HepG2 (cell line): ENCODE data around the gene RNPEPL1. TPM values are rescaled to one million over a fixed set of nuclear protein-coding genes. Genes with fewer than 3 reads are reported as not detected.

Experiments
- AKAP8 ChIP-seq: sonication (generic); formaldehyde crosslinking; IDR thresholded peaks from 2 replicates; pipeline ENCODE4 v1.5.1; 2020; ENCODE audit warnings: mild to moderate bottlenecking, missing genetic modification reagents
- ATF1 ChIP-seq: IDR thresholded peaks from 2 replicates; pipeline ENCODE4 v1.6.1; 2016; ENCODE audit warnings: mild to moderate bottlenecking, control low read depth
- ATRX ChIP-seq: sonication (generic); formaldehyde crosslinking; IDR thresholded peaks from 2 replicates; pipeline ENCODE4 v1.4.0; 2020; ENCODE audit warnings: missing genetic modification reagents, borderline replicate concordance
- BRD4 ChIP-seq: sonication (generic); formaldehyde crosslinking; IDR thresholded peaks from 2 replicates; pipeline ENCODE4 v1.4.0; 2020; ENCODE audit warnings: missing genetic modification reagents
- CEBPB ChIP-seq: IDR thresholded peaks from 2 replicates; pipeline ENCODE4 v1.6.1; 2011; ENCODE audit warnings: low read depth, low read length, improper control_type of control experiment, borderline replicate concordance
- ETV6 ChIP-seq: sonication (generic); formaldehyde crosslinking; conservative IDR thresholded peaks from 2 replicates; pipeline ENCODE4 v1.4.0; 2020; ENCODE audit warnings: missing genetic modification reagents
- KDM5B ChIP-seq: sonication (generic); formaldehyde crosslinking; IDR thresholded peaks from 2 replicates; pipeline ENCODE4 v1.4.0; 2020; ENCODE audit warnings: missing genetic modification reagents, mild to moderate bottlenecking, borderline replicate concordance
- NR2C2 ChIP-seq: sonication (generic); formaldehyde crosslinking; IDR thresholded peaks from 2 replicates; pipeline ENCODE4 v1.4.0; 2020; ENCODE audit warnings: missing genetic modification reagents, mild to moderate bottlenecking, moderate library complexity, borderline replicate concordance
- RARG ChIP-seq: sonication (generic); formaldehyde crosslinking; IDR thresholded peaks from 2 replicates; pipeline ENCODE4 v1.4.0; 2020; ENCODE audit warnings: low read depth, mild to moderate bottlenecking, missing genetic modification reagents
- SCMH1 ChIP-seq: sonication (generic); formaldehyde crosslinking; IDR thresholded peaks from 2 replicates; pipeline ENCODE4 v1.9.0; 2021; ENCODE audit warnings: missing genetic modification reagents, mild to moderate bottlenecking, borderline replicate concordance
- SMC3 ChIP-seq: IDR thresholded peaks from 2 replicates; pipeline ENCODE4 v1.6.1; 2011; ENCODE audit warnings: low read length, improper control_type of control experiment
- SYNCRIP ChIP-seq: fragments of 200-400 bp; formaldehyde crosslinking; IDR thresholded peaks from 2 replicates; pipeline ENCODE4 v1.6.1; 2018; ENCODE audit warnings: mild to moderate bottlenecking, low read depth, low read length; ENCODE audit not compliant: insufficient read depth
- ZBTB7A ChIP-seq: sonication (generic); formaldehyde crosslinking; IDR thresholded peaks from 2 replicates; pipeline ENCODE4 v1.8.0; 2022; ENCODE audit warnings: mild to moderate bottlenecking, missing genetic modification reagents
- ZNF567 ChIP-seq: sonication (generic); formaldehyde crosslinking; IDR thresholded peaks from 2 replicates; pipeline ENCODE4 v1.8.1; 2023; ENCODE audit warnings: mild to moderate bottlenecking, missing genetic modification reagents, borderline replicate concordance
- ZSCAN22 ChIP-seq: sonication (generic); formaldehyde crosslinking; IDR thresholded peaks from 2 replicates; pipeline ENCODE4 v1.4.0; 2020; ENCODE audit warnings: mild to moderate bottlenecking, missing genetic modification reagents
- polyA plus RNA-seq, 8 experiments: library from polyadenylated mRNA; depleted of rRNA in 3 of 8; stranded (reverse) in 7 of 8; unstranded in 1 of 8; fragments of >200 nt; fragmentation: Illumina TruSeq in 4 of 8; extraction: Trizol in 4 of 8; gene quantifications; 2 replicates each; pipeline versions ENCODE4 v1.2.1 to v1.2.3, GENCODE V29; 2011 to 2016; ENCODE audit warnings: low read depth in 4 of 8, missing spikeins in 1 of 8, mixed read lengths in 1 of 8; ENCODE audit not compliant: insufficient read depth in 1 of 8
- total RNA-seq, 5 experiments: library from RNA; depleted of rRNA; stranded (reverse); fragments of >200 nt; fragmentation: Illumina TruSeq; extraction: Trizol; gene quantifications; 2 replicates each; pipeline ENCODE4 v1.2.3, GENCODE V29; 2016; ENCODE audit warnings: low read depth in 1 of 5
- TF ChIP-seq, protein P1 (sequence below): sonication (generic); formaldehyde crosslinking; IDR thresholded peaks from 2 replicates; pipeline ENCODE4 v1.5.0; 2020; ENCODE audit warnings: missing genetic modification reagents
- TF ChIP-seq, protein P2 (sequence below), 2 experiments: sonication (generic) in 1 of 2; formaldehyde crosslinking in 1 of 2; IDR thresholded peaks; 2 replicates each; pipeline versions ENCODE4 v1.4.0 to v1.6.1; 2016 to 2020; ENCODE audit warnings: borderline replicate concordance in 1 of 2, low read depth in 1 of 2, mild to moderate bottlenecking in 1 of 2, missing genetic modification reagents in 1 of 2
- TF ChIP-seq, protein P3 (sequence below): sonication (generic); formaldehyde crosslinking; IDR thresholded peaks from 2 replicates; pipeline ENCODE4; 2020; ENCODE audit warnings: missing genetic modification reagents, mild to moderate bottlenecking, borderline replicate concordance
- TF ChIP-seq, protein P4 (sequence below): IDR thresholded peaks from 2 replicates; pipeline ENCODE4 v1.6.1; 2016; ENCODE audit warnings: low read depth, borderline replicate concordance
- TF ChIP-seq, protein P5 (sequence below): sonication (generic); formaldehyde crosslinking; IDR thresholded peaks from 2 replicates; pipeline ENCODE4 v1.4.0; 2020; ENCODE audit warnings: mild to moderate bottlenecking, missing genetic modification reagents

Gene RNPEPL1
- total and polyA plus RNA-seq, 2 of the 13 experiments (the other 11 are each of a cell fraction or from before 2014, with no cell fraction given) = 13.0 to 18.0 TPM

DNA sequence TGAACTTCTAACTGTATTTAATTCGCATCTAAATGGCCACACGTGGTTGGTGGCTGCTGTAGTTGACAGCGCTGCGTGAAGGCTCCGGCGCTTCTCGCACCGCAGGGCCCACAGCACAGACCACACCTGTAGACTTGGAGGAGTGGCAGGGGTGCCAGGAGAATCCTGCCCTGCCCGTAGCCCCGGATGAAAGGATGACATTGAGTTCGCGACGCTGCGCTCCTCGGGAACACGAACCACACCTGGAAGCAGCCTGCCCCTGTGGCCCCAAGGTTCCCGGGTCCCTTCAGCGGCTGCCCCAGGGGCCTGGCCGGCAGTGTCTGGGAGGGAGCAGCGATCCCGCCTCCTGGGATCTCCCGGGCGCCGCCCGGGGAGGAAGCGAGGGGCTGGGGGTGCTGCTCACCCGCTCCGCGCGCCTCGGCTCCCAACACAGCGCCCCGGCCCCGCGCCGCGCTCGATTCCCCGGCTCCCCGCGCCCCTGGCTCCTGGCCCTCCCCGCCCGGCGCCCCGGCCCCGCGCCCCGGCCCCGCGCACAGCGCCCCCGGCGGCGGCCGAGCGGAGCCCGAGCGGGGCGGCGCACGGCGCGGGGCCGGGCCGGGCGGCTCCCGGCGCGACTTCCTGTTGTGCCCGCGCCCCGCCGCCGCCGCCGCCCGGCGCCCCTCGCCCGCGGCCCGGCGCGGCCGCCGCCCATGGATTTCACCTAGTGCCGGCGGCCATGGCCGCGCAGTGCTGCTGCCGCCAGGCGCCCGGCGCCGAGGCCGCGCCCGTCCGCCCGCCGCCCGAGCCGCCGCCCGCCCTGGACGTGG, at the start of gene RNPEPL1 (continued):
- 0 out of 2 replicates have a peak, but pooled peaks have one; percentile 67 for TF ChIP-seq AKAP8 (CRISPR knock-in tag)
- no peak for TF ChIP-seq SCMH1 (CRISPR knock-in tag)
- TF ChIP-seq, protein P1, sequence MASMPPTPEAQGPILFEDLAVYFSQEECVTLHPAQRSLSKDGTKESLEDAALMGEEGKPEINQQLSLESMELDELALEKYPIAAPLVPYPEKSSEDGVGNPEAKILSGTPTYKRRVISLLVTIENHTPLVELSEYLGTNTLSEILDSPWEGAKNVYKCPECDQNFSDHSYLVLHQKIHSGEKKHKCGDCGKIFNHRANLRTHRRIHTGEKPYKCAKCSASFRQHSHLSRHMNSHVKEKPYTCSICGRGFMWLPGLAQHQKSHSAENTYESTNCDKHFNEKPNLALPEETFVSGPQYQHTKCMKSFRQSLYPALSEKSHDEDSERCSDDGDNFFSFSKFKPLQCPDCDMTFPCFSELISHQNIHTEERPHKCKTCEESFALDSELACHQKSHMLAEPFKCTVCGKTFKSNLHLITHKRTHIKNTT (CRISPR knock-in tag) = no peak
- TF ChIP-seq SMC3 = no peak
- TF ChIP-seq, protein P2, sequence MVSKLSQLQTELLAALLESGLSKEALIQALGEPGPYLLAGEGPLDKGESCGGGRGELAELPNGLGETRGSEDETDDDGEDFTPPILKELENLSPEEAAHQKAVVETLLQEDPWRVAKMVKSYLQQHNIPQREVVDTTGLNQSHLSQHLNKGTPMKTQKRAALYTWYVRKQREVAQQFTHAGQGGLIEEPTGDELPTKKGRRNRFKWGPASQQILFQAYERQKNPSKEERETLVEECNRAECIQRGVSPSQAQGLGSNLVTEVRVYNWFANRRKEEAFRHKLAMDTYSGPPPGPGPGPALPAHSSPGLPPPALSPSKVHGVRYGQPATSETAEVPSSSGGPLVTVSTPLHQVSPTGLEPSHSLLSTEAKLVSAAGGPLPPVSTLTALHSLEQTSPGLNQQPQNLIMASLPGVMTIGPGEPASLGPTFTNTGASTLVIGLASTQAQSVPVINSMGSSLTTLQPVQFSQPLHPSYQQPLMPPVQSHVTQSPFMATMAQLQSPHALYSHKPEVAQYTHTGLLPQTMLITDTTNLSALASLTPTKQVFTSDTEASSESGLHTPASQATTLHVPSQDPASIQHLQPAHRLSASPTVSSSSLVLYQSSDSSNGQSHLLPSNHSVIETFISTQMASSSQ (IDR thresholded peaks at IDR 0.05; ENCODE audit: low read depth) = no peak
- TF ChIP-seq, protein P2 (CRISPR knock-in tag; IDR thresholded peaks at IDR 0.05; ENCODE audit: borderline replicate concordance) = no peak
- TF ChIP-seq NR2C2 (CRISPR knock-in tag) = no peak
- TF ChIP-seq ZNF567 = peak; percentile 8; the same call in 1 of the 2 replicates
- TF ChIP-seq, protein P3, sequence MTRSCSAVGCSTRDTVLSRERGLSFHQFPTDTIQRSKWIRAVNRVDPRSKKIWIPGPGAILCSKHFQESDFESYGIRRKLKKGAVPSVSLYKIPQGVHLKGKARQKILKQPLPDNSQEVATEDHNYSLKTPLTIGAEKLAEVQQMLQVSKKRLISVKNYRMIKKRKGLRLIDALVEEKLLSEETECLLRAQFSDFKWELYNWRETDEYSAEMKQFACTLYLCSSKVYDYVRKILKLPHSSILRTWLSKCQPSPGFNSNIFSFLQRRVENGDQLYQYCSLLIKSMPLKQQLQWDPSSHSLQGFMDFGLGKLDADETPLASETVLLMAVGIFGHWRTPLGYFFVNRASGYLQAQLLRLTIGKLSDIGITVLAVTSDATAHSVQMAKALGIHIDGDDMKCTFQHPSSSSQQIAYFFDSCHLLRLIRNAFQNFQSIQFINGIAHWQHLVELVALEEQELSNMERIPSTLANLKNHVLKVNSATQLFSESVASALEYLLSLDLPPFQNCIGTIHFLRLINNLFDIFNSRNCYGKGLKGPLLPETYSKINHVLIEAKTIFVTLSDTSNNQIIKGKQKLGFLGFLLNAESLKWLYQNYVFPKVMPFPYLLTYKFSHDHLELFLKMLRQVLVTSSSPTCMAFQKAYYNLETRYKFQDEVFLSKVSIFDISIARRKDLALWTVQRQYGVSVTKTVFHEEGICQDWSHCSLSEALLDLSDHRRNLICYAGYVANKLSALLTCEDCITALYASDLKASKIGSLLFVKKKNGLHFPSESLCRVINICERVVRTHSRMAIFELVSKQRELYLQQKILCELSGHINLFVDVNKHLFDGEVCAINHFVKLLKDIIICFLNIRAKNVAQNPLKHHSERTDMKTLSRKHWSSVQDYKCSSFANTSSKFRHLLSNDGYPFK (CRISPR knock-in tag) = no peak
- TF ChIP-seq RARG = no peak
- no peak for TF ChIP-seq ZBTB7A (CRISPR knock-in tag)
- no peak for TF ChIP-seq BRD4
- TF ChIP-seq ATRX (CRISPR knock-in tag) = no peak
- TF ChIP-seq, protein P4, sequence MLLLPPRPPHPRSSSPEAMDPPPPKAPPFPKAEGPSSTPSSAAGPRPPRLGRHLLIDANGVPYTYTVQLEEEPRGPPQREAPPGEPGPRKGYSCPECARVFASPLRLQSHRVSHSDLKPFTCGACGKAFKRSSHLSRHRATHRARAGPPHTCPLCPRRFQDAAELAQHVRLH (CRISPR knock-in tag) = no peak
- TF ChIP-seq, protein P5, sequence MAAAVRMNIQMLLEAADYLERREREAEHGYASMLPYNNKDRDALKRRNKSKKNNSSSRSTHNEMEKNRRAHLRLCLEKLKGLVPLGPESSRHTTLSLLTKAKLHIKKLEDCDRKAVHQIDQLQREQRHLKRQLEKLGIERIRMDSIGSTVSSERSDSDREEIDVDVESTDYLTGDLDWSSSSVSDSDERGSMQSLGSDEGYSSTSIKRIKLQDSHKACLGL = peak; percentile 83; the same call in 1 of the 2 replicates
- TF ChIP-seq CEBPB = no peak
- TF ChIP-seq ZSCAN22 (CRISPR knock-in tag) = no peak
- TF ChIP-seq ETV6 (CRISPR knock-in tag) = no peak; the same call in 1 of the 2 replicates
- TF ChIP-seq SYNCRIP = no peak
- TF ChIP-seq ATF1 (CRISPR knock-in tag) = no peak
- peak; percentile 36; the same call in 1 of the 2 replicates for TF ChIP-seq KDM5B (CRISPR knock-in tag)
